Kidney epithelial cell (primary cell): Measurements from ENCODE around the gene TNFRSF6B. TPM values are rescaled to one million over a fixed set of nuclear protein-coding genes. Genes with fewer than 3 reads are reported as not detected.
"Not testable (repeated sequence)": the region's sequence is repeated elsewhere in the genome, so short reads cannot be mapped to it uniquely, and the experiment has no call there.

ENCODE experiments used
- DNase-seq: peaks from one replicate; pipeline ENCODE4 v3.0.0-alpha.2; 2010; ENCODE audit warnings: low read depth
- H3K27me3 ChIP-seq: 2 replicates; pipeline ENCODE4 v1.6.0; 2011; ENCODE audit warnings: low read length; ENCODE audit not compliant: control insufficient read depth, insufficient read depth
- H3K36me3 ChIP-seq: 2 replicates; pipeline ENCODE4 v1.5.1; 2011; ENCODE audit warnings: low read length; ENCODE audit not compliant: control insufficient read depth, insufficient read depth
- H3K4me3 ChIP-seq: 2 replicates; pipeline ENCODE4 v1.5.1; 2011; ENCODE audit warnings: low read depth, mild to moderate bottlenecking, control low read depth, low read length
- CTCF ChIP-seq: IDR thresholded peaks from 2 replicates; pipeline ENCODE4 v1.5.1; 2011; ENCODE audit warnings: mild to moderate bottlenecking, moderate library complexity, low read length, control low read depth, inconsistent platforms; ENCODE audit not compliant: insufficient read depth, poor library complexity, severe bottlenecking
- total RNA-seq: library from RNA; depleted of rRNA; stranded (reverse); fragments of >200 nt; gene quantifications from 2 replicates; pipeline ENCODE4 v1.2.3, GENCODE V29; 2015

The TNFRSF6B gene
- total RNA-seq, 1 donor from 2014 or later, result 97.0 TPM

GRCh38 chr20:63708301-63709148 lies 12.1 kb downstream of the TNFRSF6B start:
- H3K4me3 ChIP-seq, result peak overlapping the region; percentile 67
- no peak for TF ChIP-seq CTCF
- no peak for DNase-seq
- H3K27me3 ChIP-seq, result no peaks in the 10 kb centered on the region
- peaks cover 1% of the 10 kb centered on the region for H3K36me3 ChIP-seq

- DNase-seq, result no peak
- H3K4me3 ChIP-seq, result peak overlapping the region; percentile 67
- TF ChIP-seq CTCF, result no peak
- H3K27me3 ChIP-seq, result no peaks in the 10 kb centered on the region
- H3K36me3 ChIP-seq, result peaks cover 1% of the 10 kb centered on the region
Observed at GRCh38 chr20:63709149-63709527, 12.7 kb downstream of the TNFRSF6B start.

- no peak for DNase-seq
- TF ChIP-seq CTCF, result no peak
- Histone ChIP-seq H3K4me3 (no peak overlapping the region), H3K27me3 (no peaks in the 10 kb centered on the region), H3K36me3 (peaks cover under 1% of the 10 kb centered on the region)
Observed at GRCh38 chr20:63711085-63711645, 14.7 kb downstream of the TNFRSF6B start.

GRCh38 chr20:63712191-63712590 lies 15.7 kb downstream of the TNFRSF6B start:
- Histone ChIP-seq H3K4me3 (no peak overlapping the region), H3K36me3 (no peaks in the 10 kb centered on the region), H3K27me3 (no peaks in the 10 kb centered on the region)
- no peak for TF ChIP-seq CTCF
- no peak for DNase-seq

- DNase-seq, result no peak
- H3K36me3 ChIP-seq, result no peaks in the 10 kb centered on the region
- no peaks in the 10 kb centered on the region for H3K27me3 ChIP-seq
- H3K4me3 ChIP-seq, result no peak overlapping the region
- no peak for TF ChIP-seq CTCF
Observed at GRCh38 chr20:63714858-63715257, 18.4 kb downstream of the TNFRSF6B start.

GRCh38 chr20:63718996-63719395 lies 22.5 kb downstream of the TNFRSF6B start:
- Histone ChIP-seq H3K27me3 (no peaks in the 10 kb centered on the region), H3K4me3 (no peak overlapping the region), H3K36me3 (no peaks in the 10 kb centered on the region)
- no peak for DNase-seq
- TF ChIP-seq CTCF, result no peak

GRCh38 chr20:63722967-63723622 lies 26.6 kb downstream of the TNFRSF6B start:
- not testable (repeated sequence) for H3K4me3 ChIP-seq, DNase-seq, H3K36me3 ChIP-seq, H3K27me3 ChIP-seq

GRCh38 chr20:63730189-63730733 lies 33.8 kb downstream of the TNFRSF6B start:
- not testable (repeated sequence) for H3K36me3 ChIP-seq, H3K4me3 ChIP-seq, DNase-seq, H3K27me3 ChIP-seq
